ENCODE results near the gene PRSS50. TPM values are rescaled to one million over a fixed set of nuclear protein-coding genes. Genes with fewer than 3 reads are reported as not detected.
A peak's percentile ranks its signal among the peaks of the same experiment; 100 is the strongest.

The PRSS50 gene
- total RNA-seq, 2 experiments from 2014 or later = not detected

DNA sequence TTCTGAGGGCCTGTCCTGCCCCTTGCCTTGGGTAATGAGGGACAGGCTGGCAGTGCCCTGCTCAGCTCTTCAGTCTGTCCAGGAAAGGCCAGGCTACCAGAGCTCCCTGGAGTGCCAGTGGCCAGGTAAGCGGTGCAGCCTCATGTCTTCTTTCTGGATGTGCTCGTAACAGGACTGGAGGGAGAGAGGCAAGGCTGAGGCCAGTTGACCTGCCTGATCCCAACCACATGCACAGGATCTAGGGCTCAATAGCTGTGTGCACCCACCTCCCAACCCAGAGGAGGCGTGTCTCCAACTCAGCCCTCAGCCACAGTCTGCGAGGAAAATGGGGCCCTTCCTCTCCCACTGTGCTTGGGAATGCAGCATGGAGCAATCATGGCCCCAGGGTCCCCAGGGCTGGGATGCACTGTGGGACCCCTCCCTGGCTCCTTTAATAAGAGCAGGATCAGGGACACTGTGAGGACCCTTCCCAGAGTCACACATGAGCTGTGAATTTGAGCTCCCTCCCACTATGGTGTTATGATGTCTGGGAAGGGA, 46.7 kb downstream of the PRSS50 start:
- Mint-ChIP-seq H3K9me3 (no peaks in the 10 kb centered on the region), H3K27me3 (no peaks in the 10 kb centered on the region), H3K27ac (no peak overlapping the region), H3K36me3 (no peaks in the 10 kb centered on the region), H3K4me1 (no peaks in the 10 kb centered on the region), H3K4me3 (no peak overlapping the region)
- ATAC-seq (ENCODE audit: low read depth) (no peak), DNase-seq (peak; percentile 10)
- POLR2A ChIA-PET = no interaction called here

DNA sequence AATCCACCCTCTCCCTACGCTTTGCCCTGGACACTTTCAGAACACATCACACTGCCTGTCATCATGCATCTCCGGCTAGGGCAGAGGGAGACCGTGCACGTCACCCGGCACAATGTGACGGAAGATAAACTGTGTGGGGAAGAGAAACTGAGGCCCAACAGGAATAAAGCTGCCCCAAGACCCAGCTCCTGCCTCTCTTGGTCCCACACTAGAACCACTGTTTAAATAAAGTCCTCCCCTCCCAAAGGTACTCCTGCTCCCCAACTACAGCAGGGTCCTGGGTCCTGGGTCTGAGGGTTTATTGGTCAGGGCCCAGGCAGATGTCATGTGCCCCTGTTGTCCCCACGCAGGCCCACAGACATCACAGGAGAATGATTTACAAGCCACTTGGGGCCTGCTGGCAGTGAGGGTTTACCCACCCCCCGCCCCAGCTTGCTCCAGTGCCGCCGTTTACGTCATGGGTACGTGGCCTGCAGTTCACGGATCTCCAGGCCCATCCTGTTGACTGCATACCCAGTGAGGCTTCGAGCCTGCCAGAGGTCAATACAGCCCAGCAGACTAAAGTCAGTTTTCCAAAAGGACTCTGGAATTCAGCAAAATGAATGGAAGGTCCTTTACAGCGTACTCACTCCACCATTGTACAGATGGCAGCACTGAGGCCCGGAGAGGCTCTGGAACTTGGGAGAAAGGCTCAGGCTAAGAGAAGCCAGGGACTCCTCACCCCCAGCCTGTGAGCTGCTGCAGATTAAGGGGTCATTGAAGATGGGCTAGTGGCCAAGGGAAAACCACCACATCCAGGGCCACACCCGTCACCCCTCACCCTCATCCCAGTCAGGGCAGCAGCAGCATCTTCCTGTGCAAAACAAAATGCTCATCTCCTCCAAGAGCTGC, 47.4 kb downstream of the PRSS50 start:
- DNase-seq (no peak), ATAC-seq (ENCODE audit: low read depth) (no peak)
- Mint-ChIP-seq H3K9me3 (no peaks in the 10 kb centered on the region), H3K4me1 (no peaks in the 10 kb centered on the region), H3K27me3 (no peaks in the 10 kb centered on the region), H3K27ac (no peak overlapping the region), H3K36me3 (no peaks in the 10 kb centered on the region), H3K4me3 (no peak overlapping the region)
- POLR2A ChIA-PET = no interaction called here

DNA sequence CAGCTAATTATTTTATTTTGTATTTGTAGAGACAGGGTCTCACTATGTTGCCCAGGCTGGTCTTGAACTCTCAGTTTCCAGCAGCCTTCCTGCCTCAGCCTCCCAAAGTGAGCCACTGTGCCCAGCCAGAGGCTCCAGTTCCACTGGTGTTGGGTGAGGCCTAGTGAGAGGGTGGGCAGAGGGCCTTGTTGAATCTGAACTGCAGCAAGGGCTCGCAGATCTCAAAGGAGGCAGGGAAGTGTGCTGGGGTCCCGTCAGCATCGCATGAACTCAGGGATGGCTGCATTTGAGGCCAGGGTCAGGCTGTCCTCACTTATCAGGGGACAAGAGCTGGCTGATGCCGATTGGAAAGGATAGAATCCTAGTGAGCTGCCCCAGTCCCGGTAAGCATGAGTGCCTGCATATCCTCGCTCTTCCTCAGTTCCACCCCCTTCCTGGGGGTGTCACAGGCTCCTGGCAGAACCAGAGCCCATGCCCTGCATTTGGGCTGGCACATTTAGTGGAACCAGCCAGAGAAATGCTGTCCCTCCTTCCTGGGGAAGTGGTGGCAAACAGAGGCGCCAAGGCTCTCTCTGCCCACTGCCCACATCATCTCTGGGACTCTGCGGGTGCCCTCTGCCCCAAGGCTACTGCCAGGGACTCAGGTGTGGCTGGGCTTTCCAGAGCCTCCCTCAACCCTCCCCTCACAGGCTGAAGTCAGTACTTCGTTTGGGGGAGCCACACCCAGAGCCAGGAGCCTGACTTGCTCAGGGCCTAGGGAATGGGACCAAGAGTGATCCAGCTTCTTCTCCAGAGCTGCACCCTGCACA, 48.3 kb downstream of the PRSS50 start:
- Mint-ChIP-seq H3K27me3 (no peaks in the 10 kb centered on the region), H3K36me3 (no peaks in the 10 kb centered on the region), H3K9me3 (no peaks in the 10 kb centered on the region), H3K4me3 (no peak overlapping the region), H3K4me1 (no peaks in the 10 kb centered on the region), H3K27ac (no peak overlapping the region)
- no peak for ATAC-seq (ENCODE audit: low read depth)
- DNase-seq = peak; percentile 21
- POLR2A ChIA-PET = no interaction called here

DNA sequence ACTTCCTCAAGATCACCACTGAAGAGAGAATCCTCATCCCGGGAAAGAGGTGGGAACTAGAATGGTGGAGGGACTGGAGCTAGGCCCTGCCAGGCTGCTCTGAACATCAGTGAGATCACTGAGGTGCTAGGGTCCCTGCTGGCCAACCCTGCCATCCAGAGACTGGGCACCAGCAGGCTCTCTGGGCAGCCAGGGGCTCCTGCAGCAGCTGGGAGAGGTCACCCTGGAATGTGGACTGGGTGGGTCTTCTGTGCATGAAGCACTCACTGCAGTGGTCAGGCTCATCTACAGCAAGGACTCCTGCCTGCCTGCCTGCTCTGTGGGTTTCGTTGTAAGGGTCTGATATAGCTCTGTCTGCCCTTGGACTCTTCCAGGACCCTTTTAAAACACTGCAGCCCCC, 49.1 kb downstream of the PRSS50 start:
- DNase-seq = peak; percentile 14
- no peak overlapping the region for H3K27ac Mint-ChIP-seq
- no peaks in the 10 kb centered on the region for H3K36me3 Mint-ChIP-seq

DNA sequence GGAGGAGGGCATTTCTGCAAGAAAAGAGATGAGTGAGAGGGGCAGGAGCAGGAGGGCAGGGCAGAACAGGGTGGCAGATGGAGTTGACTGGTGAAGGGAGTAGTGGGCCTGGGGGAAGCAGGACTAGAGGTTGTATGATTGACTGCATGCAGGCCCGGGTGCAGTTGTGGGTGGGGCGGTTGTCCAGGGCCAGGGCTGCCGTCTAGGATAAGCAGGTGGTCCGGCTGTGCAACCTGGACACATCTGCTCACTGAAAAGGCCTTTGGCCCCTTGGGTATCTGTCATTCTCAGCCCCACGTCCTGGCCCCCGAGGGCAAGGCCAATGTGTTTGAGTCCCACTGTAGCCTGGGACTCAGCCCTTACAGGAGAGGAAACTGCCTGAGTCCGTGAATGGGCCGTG, 49.6 kb downstream of the PRSS50 start:
- no peaks in the 10 kb centered on the region for H3K4me1 Mint-ChIP-seq
- ATAC-seq (ENCODE audit: low read depth) (no peak), DNase-seq (no peak)
- no peaks in the 10 kb centered on the region for H3K36me3 Mint-ChIP-seq
- POLR2A ChIA-PET = no interaction called here
- H3K27ac Mint-ChIP-seq = no peak overlapping the region
- H3K9me3 Mint-ChIP-seq = no peaks in the 10 kb centered on the region
- H3K4me3 Mint-ChIP-seq = no peak overlapping the region
- H3K27me3 Mint-ChIP-seq = peaks cover 2% of the 10 kb centered on the region

More for the DNA sequence above, 49.1 kb downstream of the PRSS50 start:
- no peaks in the 10 kb centered on the region for H3K9me3 Mint-ChIP-seq
- POLR2A ChIA-PET = no interaction called here
- no peaks in the 10 kb centered on the region for H3K27me3 Mint-ChIP-seq
- H3K4me1 Mint-ChIP-seq = no peaks in the 10 kb centered on the region
- H3K4me3 Mint-ChIP-seq = no peak overlapping the region
- ATAC-seq (ENCODE audit: low read depth) = no peak

DNA sequence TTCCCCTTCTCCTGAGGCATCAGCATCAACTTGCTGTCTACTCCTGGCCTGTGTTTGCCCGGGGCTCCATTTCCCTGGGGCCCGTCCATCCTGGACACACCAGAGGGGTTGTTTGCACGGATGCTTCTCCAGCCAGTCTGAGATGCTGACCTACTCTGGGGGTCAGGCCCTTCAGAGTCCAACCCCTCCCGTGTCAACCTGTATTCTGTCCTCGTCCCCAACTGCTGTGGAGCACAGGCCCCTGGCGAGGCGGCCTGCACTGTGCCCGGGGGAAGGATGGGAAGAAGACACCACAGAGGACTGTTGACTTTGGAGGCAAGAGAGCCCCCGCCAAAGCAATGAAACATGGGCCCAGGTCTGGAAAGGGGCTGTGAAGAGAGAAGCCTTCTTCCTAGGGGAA, 50.0 kb downstream of the PRSS50 start:
- H3K36me3 Mint-ChIP-seq = no peaks in the 10 kb centered on the region
- ATAC-seq (ENCODE audit: low read depth) = no peak
- no peak for DNase-seq

DNA sequence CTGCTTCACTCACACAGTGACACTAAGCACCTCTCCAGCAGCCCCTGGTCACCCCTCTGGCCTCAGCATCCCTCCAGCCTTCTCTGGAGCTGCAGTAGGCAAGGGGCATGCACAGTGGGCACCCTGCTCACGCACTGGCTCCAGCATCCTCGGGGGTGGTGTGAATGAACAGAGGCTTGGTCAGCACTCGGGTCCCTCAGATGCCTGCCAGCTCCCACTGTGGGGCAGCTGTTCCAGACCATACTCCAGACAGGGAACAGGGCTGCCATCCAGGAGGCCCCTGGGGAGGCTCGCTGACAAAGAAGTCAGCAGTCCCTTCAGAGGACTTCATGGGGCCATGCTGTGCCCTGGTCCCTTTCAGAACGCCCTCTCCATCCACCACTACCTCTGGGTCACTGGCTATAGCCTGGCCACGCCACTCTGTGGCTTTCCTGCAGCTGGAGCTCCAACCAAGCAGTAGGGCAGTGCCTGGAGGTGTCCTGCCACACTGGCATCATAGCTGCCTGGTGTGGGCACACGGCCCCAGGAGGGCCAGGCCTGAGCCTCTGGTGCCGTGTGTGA, 50.5 kb downstream of the PRSS50 start:
- H3K27ac Mint-ChIP-seq = no peak overlapping the region
- no peaks in the 10 kb centered on the region for H3K4me1 Mint-ChIP-seq
- POLR2A ChIA-PET = no interaction called here
- no peaks in the 10 kb centered on the region for H3K9me3 Mint-ChIP-seq
- no peaks in the 10 kb centered on the region for H3K36me3 Mint-ChIP-seq
- no peak overlapping the region for H3K4me3 Mint-ChIP-seq
- DNase-seq (no peak), ATAC-seq (ENCODE audit: low read depth) (no peak)
- peaks cover 3% of the 10 kb centered on the region for H3K27me3 Mint-ChIP-seq

More for the DNA sequence above, 50.0 kb downstream of the PRSS50 start:
- Mint-ChIP-seq H3K4me1 (no peaks in the 10 kb centered on the region), H3K27ac (no peak overlapping the region), H3K27me3 (peaks cover 3% of the 10 kb centered on the region), H3K4me3 (no peak overlapping the region), H3K9me3 (no peaks in the 10 kb centered on the region)
- POLR2A ChIA-PET = no interaction called here

DNA sequence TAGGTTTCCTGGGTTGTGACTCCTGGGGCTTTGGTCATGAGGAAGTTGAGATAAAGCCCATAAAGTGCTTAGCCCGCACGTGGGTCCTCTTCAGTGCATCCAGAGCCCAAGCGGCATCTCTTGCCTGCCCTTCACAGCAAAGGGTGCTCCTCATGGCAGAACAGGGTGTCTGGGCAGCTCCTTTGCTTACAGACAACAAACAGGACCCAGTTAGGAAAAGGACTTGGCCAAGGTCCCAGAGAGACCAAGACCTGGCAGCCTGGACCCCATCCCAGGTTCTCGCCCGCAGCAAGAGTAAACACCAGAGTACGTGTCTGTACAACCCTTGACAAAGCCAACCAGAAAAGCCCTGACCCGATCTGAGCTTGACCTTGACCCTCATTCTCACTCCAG, 51.2 kb downstream of the PRSS50 start:
- POLR2A ChIA-PET = no interaction called here
- Mint-ChIP-seq H3K4me3 (no peak overlapping the region), H3K27me3 (peaks cover 3% of the 10 kb centered on the region), H3K27ac (no peak overlapping the region), H3K9me3 (no peaks in the 10 kb centered on the region), H3K36me3 (no peaks in the 10 kb centered on the region), H3K4me1 (no peaks in the 10 kb centered on the region)
- no peak for ATAC-seq (ENCODE audit: low read depth)
- no peak for DNase-seq

DNA sequence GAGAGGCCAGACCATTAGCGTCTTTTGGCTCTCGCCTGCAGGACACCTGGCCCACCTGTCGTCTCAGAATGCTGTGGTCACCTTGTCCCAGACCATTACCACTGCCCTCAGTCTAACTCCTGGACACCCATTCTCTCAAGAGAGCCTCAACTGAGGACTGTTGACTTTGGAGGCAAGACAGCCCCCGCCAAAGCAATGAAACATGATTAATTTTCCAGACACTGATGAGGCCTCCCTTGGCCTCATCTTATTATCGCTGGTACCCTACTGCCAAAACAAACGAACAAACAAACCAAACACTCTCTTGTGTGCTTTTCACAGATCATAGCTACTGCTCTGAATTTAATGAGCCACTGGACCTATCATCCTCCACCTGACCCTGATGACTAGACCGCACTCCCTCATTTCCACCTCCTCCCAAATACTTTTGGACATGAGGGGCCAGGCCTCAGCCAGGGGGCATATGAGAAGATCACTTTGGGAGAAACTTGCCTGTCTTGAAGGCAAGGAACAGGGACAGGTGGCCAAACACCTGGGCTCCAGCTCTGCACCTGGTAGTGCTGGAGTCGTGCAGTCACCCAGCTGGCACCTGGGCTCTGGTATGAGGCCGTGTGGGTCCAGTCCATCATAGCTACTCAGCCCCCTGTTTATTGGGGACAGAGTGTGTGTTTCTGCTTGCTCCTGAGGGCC, 51.8 kb downstream of the PRSS50 start:
- Mint-ChIP-seq H3K36me3 (no peaks in the 10 kb centered on the region), H3K27me3 (peaks cover 3% of the 10 kb centered on the region), H3K4me1 (no peaks in the 10 kb centered on the region), H3K4me3 (no peak overlapping the region), H3K9me3 (no peaks in the 10 kb centered on the region), H3K27ac (no peak overlapping the region)
- DNase-seq = no peak
- no peak for ATAC-seq (ENCODE audit: low read depth)
- POLR2A ChIA-PET = no interaction called here

DNA sequence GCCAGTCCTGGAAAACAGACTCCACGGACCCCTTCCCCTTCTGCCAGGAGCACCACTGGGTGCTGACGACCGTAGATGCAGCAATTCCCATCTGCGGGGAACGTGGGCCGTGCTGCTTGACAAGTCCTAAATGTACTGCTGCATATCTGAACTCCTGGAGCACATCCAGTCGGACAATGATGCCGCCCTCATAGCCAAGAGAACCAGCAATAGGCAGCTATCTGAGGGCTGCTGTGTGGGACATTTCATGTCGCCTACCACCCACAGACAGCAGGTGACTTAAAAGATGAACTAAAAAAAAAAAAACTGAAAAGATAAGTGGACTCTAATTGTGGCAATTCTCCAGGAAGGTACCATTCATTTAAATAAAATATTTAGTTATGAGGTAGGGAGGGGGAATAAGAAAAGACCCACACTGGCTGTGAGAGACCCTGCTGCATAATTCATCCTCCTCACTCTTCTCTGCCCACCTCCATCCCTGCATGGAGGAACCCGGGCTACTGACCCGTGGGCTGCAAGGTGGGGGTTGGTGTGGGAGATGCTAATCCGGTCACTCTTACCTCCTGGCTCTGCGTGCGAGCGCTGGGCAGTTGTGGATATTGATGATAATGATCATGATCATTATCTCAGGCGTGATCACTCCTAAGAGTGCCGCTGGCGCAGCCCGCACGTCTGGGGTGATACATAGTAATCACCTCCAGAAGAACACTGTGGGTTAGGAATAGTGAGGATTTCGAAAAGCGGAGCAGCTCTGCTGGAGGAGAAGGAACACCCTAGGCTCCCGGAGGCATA, 52.5 kb downstream of the PRSS50 start:
- no peaks in the 10 kb centered on the region for H3K9me3 Mint-ChIP-seq
- H3K27me3 Mint-ChIP-seq = peaks cover 3% of the 10 kb centered on the region
- H3K27ac Mint-ChIP-seq = no peak overlapping the region
- DNase-seq = no peak
- H3K4me1 Mint-ChIP-seq = no peaks in the 10 kb centered on the region
- POLR2A ChIA-PET = no interaction called here
- no peak overlapping the region for H3K4me3 Mint-ChIP-seq
- H3K36me3 Mint-ChIP-seq = no peaks in the 10 kb centered on the region
- no peak for ATAC-seq (ENCODE audit: low read depth)

DNA sequence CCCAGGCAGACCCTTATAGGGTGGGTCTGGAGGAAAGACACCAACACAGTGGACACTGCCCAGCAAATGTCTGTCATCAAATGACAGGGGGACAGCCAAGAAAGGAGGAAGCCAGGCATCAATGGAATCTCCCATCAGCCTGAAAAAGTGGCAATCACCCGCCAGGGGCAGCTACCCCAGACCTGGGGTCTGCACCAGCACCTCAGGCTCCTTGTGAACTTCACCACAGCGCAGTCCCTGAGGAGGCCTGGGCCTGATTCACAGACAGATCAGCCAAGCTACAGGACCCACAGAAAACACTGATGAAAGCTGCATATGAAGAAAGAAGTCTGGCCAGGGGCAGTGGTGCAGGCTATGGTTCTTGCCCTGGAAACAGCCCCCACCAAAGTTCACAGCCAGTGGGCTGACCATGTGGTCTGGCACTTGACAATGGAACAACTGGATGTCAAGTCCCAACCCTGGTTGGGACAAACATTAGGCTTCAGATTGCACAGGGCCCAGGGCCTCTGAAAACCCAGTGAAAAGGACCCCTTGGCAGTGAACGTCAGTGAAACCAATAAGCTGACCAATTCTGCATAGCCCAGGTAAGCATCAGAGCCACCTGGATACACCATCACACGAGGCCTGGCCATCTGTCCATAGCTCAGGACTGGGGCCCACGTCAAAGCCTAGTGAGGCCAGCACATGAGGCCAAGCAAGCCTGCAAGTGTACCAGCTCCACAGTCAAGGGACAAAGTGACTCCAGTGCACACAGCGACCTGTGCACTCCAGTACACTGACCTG, 53.3 kb downstream of the PRSS50 start:
- POLR2A ChIA-PET = no interaction called here
- H3K36me3 Mint-ChIP-seq = no peaks in the 10 kb centered on the region

DNA sequence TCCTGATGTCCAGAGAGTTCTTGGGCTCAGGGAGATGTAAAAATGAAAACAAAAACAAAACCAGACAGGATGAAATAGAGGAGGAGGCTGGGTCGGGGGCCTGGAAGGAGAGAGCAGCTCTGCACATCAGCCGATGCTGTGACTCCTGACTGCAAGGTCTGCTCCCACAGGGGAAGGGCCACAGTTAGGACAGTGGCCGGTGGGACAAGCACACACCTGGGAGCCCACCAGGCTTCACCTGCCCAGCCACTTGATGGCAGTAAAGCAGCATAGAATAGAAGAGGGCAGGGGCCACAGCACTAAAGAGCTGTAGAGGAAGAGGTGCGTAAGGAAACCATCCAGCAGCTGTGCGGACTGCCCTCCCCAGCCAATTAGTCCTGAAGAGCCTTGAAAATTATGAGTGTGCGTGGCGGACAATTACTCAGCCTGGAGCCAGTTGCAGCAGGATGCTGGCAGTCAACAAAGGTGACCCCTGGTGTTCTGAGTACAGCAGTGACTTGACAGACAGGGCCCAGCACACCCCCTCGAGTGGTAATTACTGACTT, 54.0 kb downstream of the PRSS50 start:
- H3K27me3 Mint-ChIP-seq = peaks cover 3% of the 10 kb centered on the region
- no peaks in the 10 kb centered on the region for H3K9me3 Mint-ChIP-seq
- POLR2A ChIA-PET = no interaction called here
- no peaks in the 10 kb centered on the region for H3K36me3 Mint-ChIP-seq
- ATAC-seq (ENCODE audit: low read depth) (peak; percentile 49), DNase-seq (peak; percentile 24)
- no peak overlapping the region for H3K27ac Mint-ChIP-seq
- H3K4me3 Mint-ChIP-seq = no peak overlapping the region
- H3K4me1 Mint-ChIP-seq = peaks cover 3% of the 10 kb centered on the region

More for the DNA sequence above, 53.3 kb downstream of the PRSS50 start:
- Mint-ChIP-seq H3K9me3 (no peaks in the 10 kb centered on the region), H3K4me1 (peaks cover 3% of the 10 kb centered on the region), H3K27me3 (peaks cover 3% of the 10 kb centered on the region), H3K4me3 (no peak overlapping the region), H3K27ac (no peak overlapping the region)
- DNase-seq (no peak), ATAC-seq (ENCODE audit: low read depth) (no peak)
